ENCODE results near the gene TSGA10IP.

DNA sequence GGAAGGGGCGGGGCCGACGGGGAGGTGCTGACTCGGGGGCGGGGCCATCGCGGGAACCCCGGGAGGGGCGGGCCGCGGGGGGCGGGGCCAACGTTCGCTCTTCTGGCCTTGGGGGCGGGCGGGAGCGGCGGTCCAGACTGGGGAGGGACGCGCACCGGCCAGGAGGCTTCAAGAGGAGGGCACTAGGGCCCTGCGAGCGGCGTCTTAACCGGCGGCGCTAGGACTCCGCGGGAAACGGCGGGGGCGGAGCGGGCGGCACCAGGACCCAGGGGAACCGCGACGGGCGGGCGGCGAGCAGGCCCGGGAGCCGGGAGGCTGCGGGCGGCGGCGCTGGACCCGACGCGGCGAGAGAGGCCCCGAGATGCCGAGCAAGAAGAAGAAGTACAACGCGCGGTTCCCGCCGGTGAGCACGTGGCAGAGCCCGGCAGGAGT, 26.1 kb upstream of the TSGA10IP start, which contains the start of gene DRAP1:
- TF ChIP-seq POLR2AphosphoS5 (IDR thresholded peaks at IDR 0.05) = peak; percentile 46 to 74 (median 52)
- TF ChIP-seq CTCF (IDR thresholded peaks at IDR 0.05) = no peak

Data from breast epithelium (tissue), 3 donors.